ENCODE measurements around the gene LTA4H. TPM values are rescaled to one million over a fixed set of nuclear protein-coding genes. Genes with fewer than 3 reads are reported as not detected.

LTA4H gene
- polyA plus RNA-seq, 6 donors from 2014 or later = 203 to 338 (median 258) TPM

DNA sequence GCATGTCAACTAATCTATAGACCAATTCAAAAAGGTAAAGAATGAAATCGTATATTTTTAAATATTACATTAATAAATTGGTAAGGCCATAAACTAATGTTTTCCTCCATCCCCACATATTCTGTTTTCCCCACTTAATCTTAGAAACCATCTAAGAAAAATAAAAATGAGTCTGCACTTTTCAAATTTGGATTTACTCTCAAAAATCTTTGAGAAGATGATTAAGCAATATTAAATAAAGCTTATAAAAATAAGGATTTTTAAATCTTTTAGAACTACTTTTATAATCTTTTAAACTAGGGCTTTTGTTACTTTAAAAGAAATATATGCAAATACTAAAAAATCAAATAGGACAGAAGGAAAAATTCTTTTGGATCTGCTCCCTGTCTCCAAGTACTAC lies 28.7 kb downstream of the LTA4H start:
- H3K9me3 Mint-ChIP-seq = no peaks in the 10 kb centered on the region
- DNase-seq = no peak
- H3K36me3 Mint-ChIP-seq = peaks cover 42 to 44% of the 10 kb centered on the region in 2 donors
- no peak for ATAC-seq (ENCODE audit: low read depth in 2 of 2)
- no peaks in the 10 kb centered on the region for H3K4me1 Mint-ChIP-seq
- H3K27me3 Mint-ChIP-seq = no peaks in the 10 kb centered on the region
- no peak overlapping the region for H3K27ac Mint-ChIP-seq
- H3K4me3 Mint-ChIP-seq = no peak overlapping the region

DNA sequence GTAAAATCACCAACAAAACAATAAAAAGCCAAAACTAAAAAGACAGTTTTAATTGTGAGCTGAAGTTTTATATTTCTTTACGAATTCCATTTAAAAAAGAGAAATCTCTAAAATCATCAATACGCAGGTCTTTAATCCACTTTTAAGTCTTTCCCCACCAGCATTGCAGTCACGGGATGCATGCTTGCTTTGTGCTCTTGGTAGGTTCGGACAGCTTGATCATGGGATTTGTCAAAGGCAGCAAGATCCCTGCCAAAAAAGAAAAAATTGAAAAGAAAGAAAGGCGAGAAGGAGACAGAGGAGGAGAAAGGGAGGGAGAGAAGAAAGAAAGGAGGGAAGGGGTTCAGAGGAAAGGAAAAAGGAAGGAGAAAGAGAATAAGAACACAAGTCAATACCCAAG lies 34.5 kb downstream of the LTA4H start:
- ATAC-seq (ENCODE audit: low read depth in 2 of 2) (no peak), DNase-seq (no peak)
- Mint-ChIP-seq H3K9me3 (no peaks in the 10 kb centered on the region), H3K4me3 (no peak overlapping the region), H3K27ac (peak overlapping the region in 3 of 6 donors; percentile 33 to 84 (median 63)), H3K27me3 (no peaks in the 10 kb centered on the region), H3K36me3 (peaks cover 25 to 29% of the 10 kb centered on the region in 2 donors), H3K4me1 (peaks cover 10 to 15% (median 13%) of the 10 kb centered on the region in 3 donors)

DNA sequence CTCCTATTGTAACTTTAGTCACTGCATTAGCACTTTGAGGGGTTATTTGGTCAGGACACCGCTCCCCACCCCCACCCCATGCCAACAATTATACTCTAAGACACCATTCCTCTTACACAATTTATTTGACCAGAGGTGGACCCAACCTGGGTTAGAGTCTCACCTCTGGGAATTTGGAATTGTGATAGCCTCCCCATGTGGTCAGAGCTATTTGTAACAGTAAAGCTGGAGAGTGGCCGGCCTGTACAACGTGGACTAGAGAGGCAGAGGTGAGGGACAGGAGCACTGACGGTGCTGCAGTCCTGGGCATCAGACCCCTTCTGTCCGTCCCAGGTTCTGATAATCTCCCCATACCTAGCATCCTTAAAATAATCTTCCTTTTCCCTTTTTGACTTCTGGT lies 35.9 kb downstream of the LTA4H start:
- Mint-ChIP-seq H3K4me3 (no peak overlapping the region), H3K27me3 (no peaks in the 10 kb centered on the region), H3K27ac (peak overlapping the region in 3 of 6 donors; percentile 38 to 95 (median 81)), H3K9me3 (no peaks in the 10 kb centered on the region), H3K4me1 (peaks cover 10 to 15% (median 13%) of the 10 kb centered on the region in 3 donors), H3K36me3 (peaks cover 16 to 17% of the 10 kb centered on the region in 2 donors)
- no peak for ATAC-seq (ENCODE audit: low read depth in 2 of 2)
- no peak for DNase-seq

DNA sequence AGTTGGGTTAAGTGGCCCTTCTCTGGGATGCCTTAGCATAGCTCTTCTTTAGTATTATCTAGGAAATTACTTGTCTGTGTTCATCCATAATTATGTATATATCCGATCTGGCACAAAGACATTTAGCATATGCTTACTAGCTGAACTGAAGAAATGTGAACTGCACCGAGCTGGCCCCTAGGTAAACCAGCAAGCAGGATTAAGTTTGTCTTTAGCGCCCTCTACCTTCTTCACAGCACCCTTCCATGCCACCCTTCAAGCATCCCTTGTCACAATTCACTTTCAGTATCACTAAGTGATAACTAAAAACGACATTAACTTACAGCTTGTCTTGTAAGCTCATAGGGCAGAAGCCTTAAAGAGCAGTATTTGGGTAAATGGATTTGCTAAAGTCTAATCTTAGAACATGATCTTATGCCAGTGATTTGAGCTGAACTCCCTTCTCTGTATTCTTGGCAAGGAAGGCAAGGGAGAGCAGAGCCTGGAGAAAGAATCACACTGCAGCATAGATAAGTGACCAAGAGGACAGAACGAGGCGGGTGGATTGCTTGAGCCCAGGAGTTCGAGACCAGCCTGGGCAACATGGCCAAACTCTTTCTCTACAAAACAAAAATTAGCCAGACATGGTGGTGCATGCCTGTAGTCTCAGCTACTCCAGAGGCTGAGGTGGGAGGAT lies 36.6 kb downstream of the LTA4H start:
- H3K4me1 Mint-ChIP-seq = peaks cover 10 to 15% (median 13%) of the 10 kb centered on the region in 3 donors
- H3K36me3 Mint-ChIP-seq = peaks cover 13 to 15% of the 10 kb centered on the region in 2 donors
- peak overlapping the region in 5 of 6 donors; percentile 8 to 90 (median 78) for H3K27ac Mint-ChIP-seq
- H3K9me3 Mint-ChIP-seq = no peaks in the 10 kb centered on the region
- H3K27me3 Mint-ChIP-seq = no peaks in the 10 kb centered on the region
- H3K4me3 Mint-ChIP-seq = no peak overlapping the region
- ATAC-seq (ENCODE audit: low read depth in 2 of 2) (peak; percentile 98 to 99), DNase-seq (peak; percentile 51)

DNA sequence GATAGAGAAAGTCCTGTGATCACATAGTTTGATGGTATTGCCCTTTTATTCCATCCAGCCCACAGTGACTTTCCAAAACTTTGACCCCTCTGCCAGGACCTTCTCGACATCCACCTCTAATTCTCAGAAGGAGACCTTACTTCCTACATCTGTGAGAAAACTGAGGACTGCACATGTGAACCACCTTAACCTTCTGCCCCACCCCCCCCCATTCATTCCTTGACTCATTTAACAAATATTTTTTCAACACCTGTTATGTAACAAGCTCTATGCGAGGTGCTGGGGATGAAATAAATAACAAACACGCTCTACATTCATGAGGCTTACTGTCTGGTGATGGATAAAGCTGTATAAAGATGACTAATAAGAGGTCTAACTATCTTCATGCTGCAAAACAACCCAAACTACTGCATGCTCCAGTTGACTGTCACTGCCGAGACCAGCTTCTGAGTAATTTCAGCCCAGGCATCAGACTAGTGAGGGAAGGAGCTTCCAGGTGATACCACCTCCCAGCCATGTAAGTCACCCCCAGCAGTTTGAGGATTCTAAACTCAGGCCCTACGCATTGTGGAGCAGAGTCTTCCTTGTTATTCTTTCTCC lies 37.4 kb downstream of the LTA4H start:
- H3K36me3 Mint-ChIP-seq = peaks cover 12 to 19% of the 10 kb centered on the region in 2 donors
- H3K9me3 Mint-ChIP-seq = no peaks in the 10 kb centered on the region
- H3K27ac Mint-ChIP-seq = peak overlapping the region in 2 of 6 donors; percentile 8 to 61
- peaks cover 10 to 15% (median 13%) of the 10 kb centered on the region in 3 donors for H3K4me1 Mint-ChIP-seq
- ATAC-seq (ENCODE audit: low read depth in 2 of 2) (no peak), DNase-seq (no peak)
- no peak overlapping the region for H3K4me3 Mint-ChIP-seq
- H3K27me3 Mint-ChIP-seq = no peaks in the 10 kb centered on the region

DNA sequence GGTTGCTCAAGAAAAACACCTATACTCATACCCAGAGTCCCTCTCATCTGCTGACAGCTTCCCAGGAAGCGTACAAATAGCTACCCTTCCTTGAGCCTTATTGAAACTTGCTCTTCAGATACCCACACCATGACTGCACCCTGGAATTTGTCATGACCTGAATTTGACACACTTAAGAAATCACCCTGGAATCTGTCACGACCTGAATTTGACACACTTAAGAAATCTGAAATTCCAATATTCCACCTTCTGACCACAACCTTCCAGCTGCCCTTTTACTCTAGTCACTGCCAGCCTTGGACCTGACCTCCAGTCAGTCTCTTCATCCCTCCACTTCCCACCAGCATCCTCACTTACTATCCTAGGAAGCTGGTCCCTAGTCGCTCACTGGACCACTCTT lies 38.1 kb downstream of the LTA4H start:
- no peak for DNase-seq
- H3K4me3 Mint-ChIP-seq = no peak overlapping the region
- peaks cover 10 to 15% (median 13%) of the 10 kb centered on the region in 3 donors for H3K4me1 Mint-ChIP-seq
- no peaks in the 10 kb centered on the region for H3K9me3 Mint-ChIP-seq
- H3K27ac Mint-ChIP-seq = peak overlapping the region in 1 of 6 donors; percentile 11
- no peak for ATAC-seq (ENCODE audit: low read depth in 2 of 2)
- H3K36me3 Mint-ChIP-seq = peaks cover 5 to 24% of the 10 kb centered on the region in 2 donors
- H3K27me3 Mint-ChIP-seq = no peaks in the 10 kb centered on the region

DNA sequence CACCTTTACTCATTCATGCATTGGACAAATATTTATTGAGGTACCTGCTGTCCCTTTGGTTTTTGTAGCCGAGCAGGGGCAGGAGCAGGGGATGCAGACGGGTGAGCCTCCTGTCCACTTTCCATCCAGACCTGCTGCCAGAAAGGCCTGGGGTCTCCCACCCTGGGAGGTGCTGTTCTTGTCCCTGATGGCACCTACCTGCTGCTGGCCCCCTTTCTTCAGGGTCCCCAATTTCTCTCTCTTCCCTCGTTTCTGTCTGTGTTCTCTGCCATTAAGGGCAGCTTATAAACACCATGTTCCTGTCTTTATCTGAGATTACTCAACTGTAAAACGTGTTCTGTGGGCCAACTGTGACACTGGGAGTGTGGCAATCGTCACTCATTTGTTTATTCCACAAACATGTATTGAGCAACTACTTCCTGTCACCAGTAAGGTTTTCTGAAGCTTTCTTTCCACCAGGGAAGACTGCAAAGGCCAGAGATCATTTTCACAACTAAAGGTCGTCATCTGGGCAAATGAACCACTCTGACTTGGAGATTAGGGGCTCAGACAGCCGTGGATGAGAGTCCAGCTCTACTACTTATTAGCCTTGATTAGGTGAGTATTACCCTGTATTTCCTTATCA lies 39.2 kb downstream of the LTA4H start, which contains the start of gene HAL:
Gene HAL, minus strand, starts transcription at position 311 of the 625 bp plus-strand sequence. CDS start 434 bp downstream, outside the sequence.
- Mint-ChIP-seq H3K4me1 (peaks cover 10 to 15% (median 13%) of the 10 kb centered on the region in 3 donors), H3K27ac (peak within 1 kb of the TSS in 3 of 6 donors; percentile 1 to 59 (median 14)), H3K9me3 (no peaks in the 10 kb centered on the region), H3K36me3 (peaks cover 5 to 22% of the 10 kb centered on the region in 2 donors), H3K4me3 (no peak within 1 kb of the TSS), H3K27me3 (no peaks in the 10 kb centered on the region)
- DNase-seq (no peak), ATAC-seq (ENCODE audit: low read depth in 2 of 2) (no peak)

DNA sequence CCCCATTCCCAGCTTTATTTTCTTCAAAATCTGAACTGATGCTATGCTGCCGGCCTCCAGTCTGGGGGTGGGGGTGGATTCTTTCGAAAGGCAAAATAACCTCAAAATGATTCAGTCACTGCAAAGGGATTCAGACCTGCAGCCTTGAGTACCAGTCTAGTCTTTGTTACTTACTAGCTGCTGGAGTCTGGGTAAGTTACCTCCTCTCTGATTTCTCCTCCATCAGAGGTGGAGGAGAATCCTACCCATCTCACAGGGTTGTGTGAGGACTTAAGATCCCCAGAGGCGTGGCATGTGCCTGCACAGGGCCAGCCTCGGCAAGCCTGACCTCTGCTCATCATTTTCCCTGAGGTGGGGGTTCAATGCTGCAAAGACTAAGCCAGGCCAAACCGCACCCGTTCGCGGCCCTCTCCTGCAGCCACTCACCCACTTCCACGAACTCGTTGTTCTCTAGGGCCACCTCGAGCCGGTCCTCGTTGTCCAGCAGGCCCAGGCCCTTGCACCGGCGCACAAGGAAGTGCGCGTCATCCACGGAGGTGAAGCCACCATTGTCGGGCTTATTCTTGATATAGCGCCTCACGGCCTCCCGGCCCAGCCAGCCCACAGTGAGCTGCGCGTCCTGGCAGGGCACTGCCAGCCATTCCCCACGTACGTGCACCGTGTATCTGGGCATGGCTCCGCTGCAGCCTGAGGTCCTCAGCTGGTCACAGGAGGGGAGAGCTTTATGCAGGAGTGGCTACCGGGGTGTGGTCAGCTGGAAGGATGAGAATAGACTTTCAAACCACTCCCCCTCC lies 40.0 kb downstream of the LTA4H start:
- peaks cover 10 to 15% (median 13%) of the 10 kb centered on the region in 3 donors for H3K4me1 Mint-ChIP-seq
- ATAC-seq (ENCODE audit: low read depth in 2 of 2) (no peak), DNase-seq (no peak)
- peaks cover 5 to 16% of the 10 kb centered on the region in 2 donors for H3K36me3 Mint-ChIP-seq
- H3K27me3 Mint-ChIP-seq = no peaks in the 10 kb centered on the region
- peak overlapping the region in 2 of 6 donors; percentile 1 to 59 for H3K27ac Mint-ChIP-seq
- no peak overlapping the region for H3K4me3 Mint-ChIP-seq
- H3K9me3 Mint-ChIP-seq = no peaks in the 10 kb centered on the region

DNA sequence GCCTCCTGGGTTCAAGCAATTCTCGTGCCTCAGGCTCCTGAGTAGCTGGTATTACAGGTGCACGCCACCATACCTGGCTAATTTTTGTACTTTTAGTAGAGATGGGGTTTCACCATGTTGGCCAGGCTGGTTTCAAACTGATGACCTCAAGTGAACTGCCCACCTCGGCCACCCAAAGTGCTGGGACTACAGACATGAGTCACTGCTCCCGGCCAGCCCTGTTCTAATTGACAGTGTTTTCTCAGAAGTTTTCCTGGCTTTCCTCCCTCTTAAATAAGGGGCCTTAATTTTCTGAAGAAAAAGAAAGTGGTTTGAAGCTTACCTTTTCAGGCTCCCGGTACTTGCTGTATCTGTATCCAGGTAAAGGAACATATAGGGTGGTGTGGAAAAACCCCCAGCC lies 40.9 kb downstream of the LTA4H start:
- ATAC-seq (ENCODE audit: low read depth in 2 of 2) = no peak
- peaks cover 9 to 13% (median 10%) of the 10 kb centered on the region in 3 donors for H3K4me1 Mint-ChIP-seq
- H3K9me3 Mint-ChIP-seq = no peaks in the 10 kb centered on the region
- no peak overlapping the region for H3K27ac Mint-ChIP-seq
- no peaks in the 10 kb centered on the region for H3K27me3 Mint-ChIP-seq
- no peak for DNase-seq
- H3K4me3 Mint-ChIP-seq = no peak overlapping the region
- peaks cover 5 to 16% of the 10 kb centered on the region in 2 donors for H3K36me3 Mint-ChIP-seq

DNA sequence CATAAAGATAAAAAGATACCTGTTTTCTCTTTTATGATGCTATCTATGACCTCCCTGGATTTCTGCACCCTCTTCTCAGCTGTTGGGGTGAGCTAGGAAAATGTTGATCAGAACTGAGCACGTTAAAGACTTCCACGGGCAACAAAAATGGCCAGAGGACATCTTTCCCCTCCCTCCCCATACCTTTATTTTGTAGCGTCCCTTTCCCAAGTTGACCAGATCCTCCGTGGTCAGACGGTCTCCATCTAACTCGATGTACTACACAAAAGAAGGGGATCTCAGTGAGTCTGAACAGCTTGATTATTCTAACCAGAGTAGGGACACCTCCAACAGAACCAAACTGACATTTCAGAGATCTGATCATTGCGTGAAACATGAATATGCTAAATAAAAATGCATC lies 41.5 kb downstream of the LTA4H start:
- ATAC-seq (ENCODE audit: low read depth in 2 of 2) (no peak), DNase-seq (no peak)
- Mint-ChIP-seq H3K4me3 (no peak overlapping the region), H3K27me3 (no peaks in the 10 kb centered on the region), H3K9me3 (no peaks in the 10 kb centered on the region), H3K27ac (no peak overlapping the region), H3K4me1 (peaks cover 6 to 9% (median 8%) of the 10 kb centered on the region in 3 donors), H3K36me3 (peaks cover 5 to 18% of the 10 kb centered on the region in 2 donors)

DNA sequence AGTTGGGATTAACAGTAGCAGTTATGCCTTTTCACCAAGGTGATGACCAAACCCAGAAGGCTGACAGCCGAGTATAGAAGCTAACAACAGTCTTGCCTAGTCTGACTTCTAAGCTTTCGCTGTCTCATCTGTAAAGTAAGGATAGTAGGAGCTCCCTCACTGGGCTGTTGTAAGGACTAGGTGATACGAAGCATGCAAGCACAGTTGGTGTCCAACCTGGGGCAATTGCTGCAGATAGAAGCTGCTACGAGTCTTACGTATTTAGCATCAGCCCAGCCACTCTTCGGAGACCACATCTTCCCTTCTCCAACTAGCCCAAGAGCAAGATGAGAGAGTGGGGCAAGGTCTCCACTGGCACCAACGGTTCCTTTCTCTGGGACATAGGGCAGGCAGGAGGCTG lies 45.3 kb downstream of the LTA4H start:
- no peak for ATAC-seq (ENCODE audit: low read depth in 2 of 2)
- no peak overlapping the region for H3K4me3 Mint-ChIP-seq
- H3K4me1 Mint-ChIP-seq = peaks cover 0 to 7% (median 0%) of the 10 kb centered on the region in 3 donors
- peaks cover 5 to 17% of the 10 kb centered on the region in 2 donors for H3K36me3 Mint-ChIP-seq
- peak overlapping the region in 1 of 6 donors; percentile 45 for H3K27ac Mint-ChIP-seq
- no peaks in the 10 kb centered on the region for H3K27me3 Mint-ChIP-seq
- DNase-seq = no peak
- H3K9me3 Mint-ChIP-seq = no peaks in the 10 kb centered on the region

DNA sequence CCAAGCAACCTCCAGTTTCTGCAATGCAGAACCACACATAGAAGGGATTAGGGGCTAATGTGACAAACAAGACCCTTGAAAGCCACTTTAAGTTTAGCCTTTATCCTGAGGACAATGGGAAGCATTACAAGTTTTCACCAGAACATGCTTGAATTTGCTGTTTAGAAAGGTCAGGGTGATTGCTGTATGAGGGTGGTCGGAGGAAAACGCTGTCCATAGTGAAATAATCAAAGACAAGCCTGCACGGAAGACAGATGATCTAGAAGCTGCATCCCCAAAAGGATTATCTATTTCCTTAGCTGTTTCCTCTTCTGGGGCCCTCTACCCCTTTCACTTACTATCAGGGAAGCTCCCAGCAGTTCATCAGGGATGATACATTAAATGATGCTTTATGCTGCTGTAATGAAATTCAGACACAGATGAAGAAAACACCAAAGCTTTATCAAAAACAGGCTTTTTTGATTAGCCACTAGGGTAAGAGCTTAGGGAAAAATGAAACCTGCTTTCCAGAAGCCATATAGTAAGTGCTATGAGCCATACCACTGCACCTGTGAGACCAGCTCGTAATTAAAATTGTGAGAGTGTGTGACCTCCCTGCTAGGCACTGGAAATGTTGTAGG lies 45.8 kb downstream of the LTA4H start:
- Mint-ChIP-seq H3K4me1 (peaks cover 0 to 7% (median 0%) of the 10 kb centered on the region in 3 donors), H3K4me3 (no peak overlapping the region), H3K27me3 (no peaks in the 10 kb centered on the region), H3K36me3 (peaks cover 5 to 17% of the 10 kb centered on the region in 2 donors), H3K27ac (no peak overlapping the region), H3K9me3 (no peaks in the 10 kb centered on the region)
- ATAC-seq (ENCODE audit: low read depth in 2 of 2) (no peak), DNase-seq (no peak)

All from naive B cell (primary cell).